Measurements from ENCODE around the gene PDF.

PDF gene

GRCh38 chr16:69309316-69309715 is 21.1 kb downstream of the PDF start:
- CTCF ChIA-PET, result interaction anchor here (0.7 to 1.1 kb wide), 2 partner anchors 21 to 133 kb away, joined by 3 read pairs; no protein-coding TSS in a partner anchor
- TF ChIP-seq CTCF (IDR thresholded peaks at IDR 0.05; ENCODE audit: control extremely low read depth, extremely low read depth, low read depth, missing control alignments), result no peak
- POLR2A ChIA-PET, result no interaction called here
- no peak for DNase-seq (ENCODE audit: extremely low spot score)

GRCh38 chr16:69307856-69308255 is 22.5 kb downstream of the PDF start:
- ChIA-PET POLR2A (no interaction called here), CTCF (no interaction called here)
- no peak for TF ChIP-seq CTCF (IDR thresholded peaks at IDR 0.05; ENCODE audit: control extremely low read depth, extremely low read depth, low read depth, missing control alignments)
- DNase-seq (ENCODE audit: extremely low spot score), result no peak

- CTCF ChIA-PET, result no interaction called here
- no peak for DNase-seq (ENCODE audit: extremely low spot score)
- POLR2A ChIA-PET, result no interaction called here
- TF ChIP-seq CTCF (IDR thresholded peaks at IDR 0.05; ENCODE audit: control extremely low read depth, extremely low read depth, low read depth, missing control alignments), result no peak
Observed at GRCh38 chr16:69307091-69307490, 23.3 kb downstream of the PDF start.

- ChIA-PET POLR2A (no interaction called here), CTCF (interaction anchor here (0.9 kb wide), 1 partner anchor 449 kb away, joined by 3 read pairs; the partner anchor contains the start of gene NOB1)
- no peak for TF ChIP-seq CTCF (IDR thresholded peaks at IDR 0.05; ENCODE audit: control extremely low read depth, extremely low read depth, low read depth, missing control alignments)
- no peak for DNase-seq (ENCODE audit: extremely low spot score)
Observed at GRCh38 chr16:69306031-69306430, 24.4 kb downstream of the PDF start.

- ChIA-PET POLR2A (no interaction called here), CTCF (interaction anchor here (1.0 to 2.9 kb wide), 5 partner anchors 10 to 152 kb away, joined by 3 to 8 read pairs (median 5); no protein-coding TSS in a partner anchor)
- no peak for TF ChIP-seq CTCF (IDR thresholded peaks at IDR 0.05; ENCODE audit: control extremely low read depth, extremely low read depth, low read depth, missing control alignments)
- DNase-seq (ENCODE audit: extremely low spot score), result no peak
Observed at GRCh38 chr16:69302301-69302700, 28.1 kb downstream of the PDF start.

- CTCF ChIA-PET, result interaction anchor here (1.0 to 2.9 kb wide), 5 partner anchors 10 to 151 kb away, joined by 3 to 8 read pairs (median 5); no protein-coding TSS in a partner anchor
- DNase-seq (ENCODE audit: extremely low spot score), result no peak
- POLR2A ChIA-PET, result no interaction called here
- no peak for TF ChIP-seq CTCF (IDR thresholded peaks at IDR 0.05; ENCODE audit: control extremely low read depth, extremely low read depth, low read depth, missing control alignments)
Observed at GRCh38 chr16:69301861-69302260, 28.5 kb downstream of the PDF start.
